Right atrium auricular region (tissue), 2 donors: ENCODE results near the gene CEACAM7. TPM values are rescaled to one million over a fixed set of nuclear protein-coding genes. Genes with fewer than 3 reads are reported as not detected.
"Not testable (repeated sequence)": the region's sequence is repeated elsewhere in the genome, so short reads cannot be mapped to it uniquely, and the experiment has no call there.

Source experiments
- DNase-seq: peaks from one replicate; pipeline ENCODE4 v3.0.0-alpha.2; 2019; ENCODE audit warnings: low spot score
- H3K27ac ChIP-seq, 2 donors: fragments of 200-600 bp; sonication (generic); 1 replicate in 1 of 2; 2 replicates in 1 of 2; pipeline ENCODE4 v1.5.1; 2016 to 2019
- H3K27me3 ChIP-seq, 2 donors: fragments of 200-600 bp; sonication (generic); one replicate each; pipeline versions ENCODE4 v1.5.1 to v1.6.0; 2017 to 2019
- H3K36me3 ChIP-seq: fragments of 200-600 bp; sonication (generic); one replicate; pipeline ENCODE4 v1.5.1; 2016
- H3K4me1 ChIP-seq, 2 donors: fragments of 200-600 bp; sonication (generic); one replicate each; pipeline versions ENCODE4 v1.5.1 to v1.6.0; 2017 to 2019
- H3K4me3 ChIP-seq, 2 donors: fragments of 200-600 bp; sonication (generic); 1 replicate in 1 of 2; 2 replicates in 1 of 2; pipeline ENCODE4 v1.5.1; 2017 to 2019; ENCODE audit warnings: mild to moderate bottlenecking in 1 of 2, moderate library complexity in 1 of 2
- H3K9me3 ChIP-seq, 2 donors: fragments of 200-600 bp; sonication (generic); one replicate each; pipeline ENCODE4 v1.5.1; 2019
- CTCF ChIP-seq, 2 donors: fragments of 200-600 bp; sonication (generic); IDR thresholded peaks; one replicate each; pipeline ENCODE4 v1.5.1; 2019; ENCODE audit warnings: antibody characterized with exemption in 2 of 2
- total RNA-seq, 2 donors: library from RNA; depleted of rRNA; stranded (reverse); fragments of >200 nt; gene quantifications; one replicate each; pipeline ENCODE4 v1.1.0, GENCODE V29; 2016

The CEACAM7 gene
- total RNA-seq, 2 donors from 2014 or later: not detected

- DNase-seq: no peak
- Histone ChIP-seq H3K9me3 (peaks cover 0 to 8% of the 10 kb centered on the region in 2 donors), H3K4me1 (no peaks in the 10 kb centered on the region), H3K4me3 (no peak overlapping the region), H3K36me3 (no peaks in the 10 kb centered on the region), H3K27me3 (no peaks in the 10 kb centered on the region), H3K27ac (no peak overlapping the region)
- TF ChIP-seq CTCF (IDR thresholded peaks at IDR 0.05): no peak
Observed at GRCh38 chr19:41657157-41657556, 30.9 kb downstream of the CEACAM7 start.

- not testable (repeated sequence) for H3K27me3 ChIP-seq, DNase-seq, H3K4me3 ChIP-seq
Observed at GRCh38 chr19:41656756-41657155, 31.3 kb downstream of the CEACAM7 start.

GRCh38 chr19:41652250-41652649 lies 35.8 kb downstream of the CEACAM7 start:
- Histone ChIP-seq H3K4me1 (no peaks in the 10 kb centered on the region), H3K27ac (no peak overlapping the region), H3K36me3 (no peaks in the 10 kb centered on the region), H3K9me3 (peaks cover 0 to 8% of the 10 kb centered on the region in 2 donors), H3K27me3 (no peaks in the 10 kb centered on the region), H3K4me3 (no peak overlapping the region)
- DNase-seq: no peak
- no peak for TF ChIP-seq CTCF (IDR thresholded peaks at IDR 0.05)

More at GRCh38 chr19:41656756-41657155, 31.3 kb downstream of the CEACAM7 start:
- H3K9me3 ChIP-seq, H3K27ac ChIP-seq, H3K4me1 ChIP-seq, H3K36me3 ChIP-seq: not testable (repeated sequence)

- peaks cover 0 to 8% of the 10 kb centered on the region in 2 donors for H3K9me3 ChIP-seq
- TF ChIP-seq CTCF (IDR thresholded peaks at IDR 0.05): no peak
- no peaks in the 10 kb centered on the region for H3K27me3 ChIP-seq
- H3K4me1 ChIP-seq: no peaks in the 10 kb centered on the region
- DNase-seq: no peak
- no peak overlapping the region for H3K27ac ChIP-seq
- no peak overlapping the region for H3K4me3 ChIP-seq
- no peaks in the 10 kb centered on the region for H3K36me3 ChIP-seq
Observed at GRCh38 chr19:41649827-41650226, 38.2 kb downstream of the CEACAM7 start.

- no peak overlapping the region for H3K27ac ChIP-seq
- no peaks in the 10 kb centered on the region for H3K9me3 ChIP-seq
- peak in 1 of 2 donors; percentile 37 for TF ChIP-seq CTCF (IDR thresholded peaks at IDR 0.05)
- no peaks in the 10 kb centered on the region for H3K27me3 ChIP-seq
- H3K4me3 ChIP-seq: no peak overlapping the region
- H3K4me1 ChIP-seq: no peaks in the 10 kb centered on the region
- no peaks in the 10 kb centered on the region for H3K36me3 ChIP-seq
- no peak for DNase-seq
Observed at GRCh38 chr19:41646589-41647204, 41.4 kb downstream of the CEACAM7 start.

GRCh38 chr19:41641879-41642485 lies 46.1 kb downstream of the CEACAM7 start:
- peak; percentile 61 to 86 for TF ChIP-seq CTCF (IDR thresholded peaks at IDR 0.05)
- H3K4me1 ChIP-seq: no peaks in the 10 kb centered on the region
- DNase-seq: no peak
- H3K4me3 ChIP-seq: no peak overlapping the region
- no peaks in the 10 kb centered on the region for H3K36me3 ChIP-seq
- peaks cover 0 to 6% of the 10 kb centered on the region in 2 donors for H3K27me3 ChIP-seq
- no peaks in the 10 kb centered on the region for H3K9me3 ChIP-seq
- no peak overlapping the region for H3K27ac ChIP-seq
